ENCODE data around the gene KIF9.

The KIF9 gene

GRCh38 chr3:47299381-47300318 is 17.1 kb upstream of the KIF9 start:
- no peak overlapping the region for H3K4me3 ChIP-seq (ENCODE audit: control insufficient read depth, low read depth, low read length)
- no peak for TF ChIP-seq CTCF (conservative IDR thresholded peaks at IDR 0.05; ENCODE audit: control insufficient read depth, insufficient read depth, low read depth, low read length)
- no peak for DNase-seq (ENCODE audit: low read depth)

- H3K4me3 ChIP-seq (ENCODE audit: control insufficient read depth, low read depth, low read length): no peak overlapping the region
- DNase-seq (ENCODE audit: low read depth): no peak
- no peak for TF ChIP-seq CTCF (conservative IDR thresholded peaks at IDR 0.05; ENCODE audit: control insufficient read depth, insufficient read depth, low read depth, low read length)
Observed at GRCh38 chr3:47298439-47298838, 15.8 kb upstream of the KIF9 start.

- DNase-seq (ENCODE audit: low read depth): no peak
- H3K4me3 ChIP-seq (ENCODE audit: control insufficient read depth, low read depth, low read length): no peak overlapping the region
- no peak for TF ChIP-seq CTCF (conservative IDR thresholded peaks at IDR 0.05; ENCODE audit: control insufficient read depth, insufficient read depth, low read depth, low read length)
Observed at GRCh38 chr3:47296562-47297302, 14.1 kb upstream of the KIF9 start.

- no peak for DNase-seq (ENCODE audit: low read depth)
- no peak overlapping the region for H3K4me3 ChIP-seq (ENCODE audit: control insufficient read depth, low read depth, low read length)
- no peak for TF ChIP-seq CTCF (conservative IDR thresholded peaks at IDR 0.05; ENCODE audit: control insufficient read depth, insufficient read depth, low read depth, low read length)
Observed at GRCh38 chr3:47295976-47296375, 13.4 kb upstream of the KIF9 start.

GRCh38 chr3:47295322-47295721 is 12.7 kb upstream of the KIF9 start:
- H3K4me3 ChIP-seq (ENCODE audit: control insufficient read depth, low read depth, low read length): no peak overlapping the region
- no peak for DNase-seq (ENCODE audit: low read depth)
- no peak for TF ChIP-seq CTCF (conservative IDR thresholded peaks at IDR 0.05; ENCODE audit: control insufficient read depth, insufficient read depth, low read depth, low read length)

DNA sequence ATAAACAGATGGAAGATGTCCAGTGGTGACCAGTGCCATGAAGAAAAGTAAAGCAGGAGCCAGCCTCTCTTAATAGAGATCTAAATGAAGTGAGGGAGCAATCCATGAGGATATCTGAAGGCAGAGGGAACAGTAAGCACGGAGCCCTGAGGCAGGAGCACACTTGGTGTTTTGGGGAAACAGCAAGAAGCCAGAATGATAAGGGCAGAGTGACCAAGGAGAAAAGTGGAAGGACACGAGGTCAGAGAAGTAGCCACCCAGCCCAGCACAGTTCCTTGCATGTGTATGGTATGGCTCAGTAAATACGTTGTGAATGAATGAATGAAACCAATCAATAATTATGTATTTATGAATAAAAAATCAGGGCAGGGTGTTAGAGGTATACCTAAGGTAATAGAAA is 11.8 kb upstream of the KIF9 start:
- no peak for TF ChIP-seq CTCF (conservative IDR thresholded peaks at IDR 0.05; ENCODE audit: control insufficient read depth, insufficient read depth, low read depth, low read length)
- H3K4me3 ChIP-seq (ENCODE audit: control insufficient read depth, low read depth, low read length): no peak overlapping the region
- DNase-seq (ENCODE audit: low read depth): no peak

Measured in fibroblast of mammary gland (primary cell).